ENCODE data around the gene FKBP1B. TPM values are rescaled to one million over a fixed set of nuclear protein-coding genes. Genes with fewer than 3 reads are reported as not detected.

FKBP1B gene
- total RNA-seq, 1 donor = 7.9 TPM

- no peak overlapping the region for H3K4me3 ChIP-seq (ENCODE audit: low read depth, low read length)
- no peak for DNase-seq (ENCODE audit: low read depth)
- TF ChIP-seq, protein P1, sequence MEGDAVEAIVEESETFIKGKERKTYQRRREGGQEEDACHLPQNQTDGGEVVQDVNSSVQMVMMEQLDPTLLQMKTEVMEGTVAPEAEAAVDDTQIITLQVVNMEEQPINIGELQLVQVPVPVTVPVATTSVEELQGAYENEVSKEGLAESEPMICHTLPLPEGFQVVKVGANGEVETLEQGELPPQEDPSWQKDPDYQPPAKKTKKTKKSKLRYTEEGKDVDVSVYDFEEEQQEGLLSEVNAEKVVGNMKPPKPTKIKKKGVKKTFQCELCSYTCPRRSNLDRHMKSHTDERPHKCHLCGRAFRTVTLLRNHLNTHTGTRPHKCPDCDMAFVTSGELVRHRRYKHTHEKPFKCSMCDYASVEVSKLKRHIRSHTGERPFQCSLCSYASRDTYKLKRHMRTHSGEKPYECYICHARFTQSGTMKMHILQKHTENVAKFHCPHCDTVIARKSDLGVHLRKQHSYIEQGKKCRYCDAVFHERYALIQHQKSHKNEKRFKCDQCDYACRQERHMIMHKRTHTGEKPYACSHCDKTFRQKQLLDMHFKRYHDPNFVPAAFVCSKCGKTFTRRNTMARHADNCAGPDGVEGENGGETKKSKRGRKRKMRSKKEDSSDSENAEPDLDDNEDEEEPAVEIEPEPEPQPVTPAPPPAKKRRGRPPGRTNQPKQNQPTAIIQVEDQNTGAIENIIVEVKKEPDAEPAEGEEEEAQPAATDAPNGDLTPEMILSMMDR (IDR thresholded peaks at IDR 0.05; ENCODE audit: insufficient read depth, low read length) = no peak
These were observed 9.2 kb downstream of the FKBP1B start for GRCh38 chr2:24058564-24059271.

GRCh38 chr2:24065341-24065740, 15.8 kb downstream of the FKBP1B start:
- TF ChIP-seq, protein P1 (IDR thresholded peaks at IDR 0.05; ENCODE audit: insufficient read depth, low read length) = no peak
- no peak overlapping the region for H3K4me3 ChIP-seq (ENCODE audit: low read depth, low read length)
- no peak for DNase-seq (ENCODE audit: low read depth)

GRCh38 chr2:24072259-24072658, 22.7 kb downstream of the FKBP1B start:
- H3K4me3 ChIP-seq (ENCODE audit: low read depth, low read length) = no peak overlapping the region
- DNase-seq (ENCODE audit: low read depth) = no peak
- TF ChIP-seq, protein P1 (IDR thresholded peaks at IDR 0.05; ENCODE audit: insufficient read depth, low read length) = no peak

DNA sequence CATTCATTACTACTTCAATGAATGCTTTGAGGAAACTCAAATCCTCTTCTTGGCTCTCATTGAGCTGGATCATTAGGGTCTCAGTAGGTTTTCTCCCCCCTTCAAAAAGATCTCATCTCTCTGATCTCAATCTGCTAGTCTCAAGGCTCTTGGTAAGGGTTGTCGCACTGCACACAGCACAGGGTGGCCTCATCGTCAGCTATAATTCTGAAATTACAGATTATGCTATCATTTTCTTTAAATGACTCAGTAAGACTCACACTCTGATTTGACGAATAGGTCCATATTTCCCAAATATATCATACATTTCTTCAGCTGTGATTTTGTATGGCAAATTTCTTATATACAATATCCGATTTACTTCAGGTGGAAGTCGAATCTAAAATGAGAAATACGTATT, 24.3 kb downstream of the FKBP1B start:
- TF ChIP-seq, protein P1 (IDR thresholded peaks at IDR 0.05; ENCODE audit: insufficient read depth, low read length) = no peak
- H3K4me3 ChIP-seq (ENCODE audit: low read depth, low read length) = no peak overlapping the region
- no peak for DNase-seq (ENCODE audit: low read depth)

DNA sequence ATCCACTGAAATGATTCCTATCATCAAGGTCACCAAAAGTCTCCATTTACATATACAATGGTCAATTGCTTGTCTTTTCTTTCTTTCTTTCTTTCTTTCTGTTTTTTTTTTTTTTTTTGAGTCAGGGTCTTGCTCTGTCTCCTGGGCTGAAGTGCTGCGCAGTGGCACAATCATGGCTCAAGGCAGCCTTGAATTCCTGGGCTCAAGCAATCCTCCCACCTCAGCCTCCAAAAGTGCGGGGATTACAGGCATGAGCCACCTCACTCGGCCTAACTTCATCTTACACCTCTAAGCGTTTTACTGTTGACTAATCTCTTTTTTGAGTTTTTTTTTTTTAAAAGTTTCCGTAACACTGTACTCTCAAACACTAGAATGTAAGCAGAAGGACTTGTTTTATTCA, 25.7 kb downstream of the FKBP1B start:
- TF ChIP-seq, protein P1 (IDR thresholded peaks at IDR 0.05; ENCODE audit: insufficient read depth, low read length) = no peak
- no peak for DNase-seq (ENCODE audit: low read depth)

DNA sequence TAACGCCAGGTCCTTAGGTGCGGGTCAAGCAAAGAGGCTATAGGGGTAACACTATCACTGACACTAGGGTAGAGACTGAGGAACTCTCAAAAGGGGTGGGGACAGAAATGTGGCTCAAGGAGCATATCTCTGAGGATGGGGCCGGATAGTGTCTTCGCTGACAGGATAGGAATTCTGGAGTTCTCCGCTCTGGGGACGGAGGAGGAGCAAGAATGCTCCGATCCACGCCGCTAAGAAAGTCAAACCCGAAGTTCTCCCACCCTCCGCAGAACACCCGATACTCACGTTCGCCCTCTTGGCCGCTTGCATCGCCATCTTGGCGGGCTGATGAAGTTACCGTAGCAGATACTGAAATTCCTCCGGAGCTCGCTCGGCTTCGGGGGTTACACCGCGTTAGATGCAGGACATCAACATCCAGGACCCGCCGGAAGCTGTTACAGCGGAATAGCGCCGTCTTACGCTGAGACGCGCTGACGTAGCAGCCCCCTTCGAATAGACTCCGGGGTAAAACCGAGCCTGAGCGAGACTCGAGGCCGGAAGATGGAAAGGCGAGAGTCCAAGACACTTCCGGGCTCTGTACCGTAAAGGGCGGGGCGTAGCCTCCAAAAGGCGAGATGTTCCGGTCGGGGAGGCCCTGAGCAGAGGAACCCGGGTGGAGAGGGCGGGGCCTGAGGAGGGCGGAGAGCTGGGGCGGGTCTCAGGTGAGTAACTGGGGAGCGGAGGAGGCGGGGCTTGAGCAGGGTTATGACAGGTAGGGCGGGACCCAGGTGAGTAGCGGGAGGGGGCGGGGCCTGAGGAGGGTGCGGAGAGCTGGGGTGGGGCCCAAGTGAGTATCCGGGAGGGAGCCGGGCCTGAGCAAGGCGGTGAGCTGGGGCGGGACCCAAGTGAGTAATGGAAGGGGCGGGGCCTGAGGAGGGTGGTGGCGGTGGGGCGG, 26.6 kb downstream of the FKBP1B start, which contains the start of gene SF3B6:
TSS of gene SF3B6 (minus strand) at position 412 of the 934 bp plus-strand sequence. CDS start at position 315, 97 bp downstream.
- peak within 1 kb of the TSS; percentile 99 for H3K4me3 ChIP-seq (ENCODE audit: low read depth, low read length)
- TF ChIP-seq, protein P1 (IDR thresholded peaks at IDR 0.05; ENCODE audit: insufficient read depth, low read length) = no peak
- peak; percentile 98 for DNase-seq (ENCODE audit: low read depth)

More for the DNA sequence above, 25.7 kb downstream of the FKBP1B start:
- H3K4me3 ChIP-seq (ENCODE audit: low read depth, low read length) = peak overlapping the region; percentile 99
